H1 (cell line): Measurements from ENCODE around the gene FGF3. TPM values are rescaled to one million over a fixed set of nuclear protein-coding genes. Genes with fewer than 3 reads are reported as not detected.

ENCODE experiments used
- CTCF ChIA-PET: fragments of 300-600 bp; sonication (Branson Sonifier 250); formaldehyde crosslinking; loops from one replicate; lab custom pipeline; 2021; ENCODE audit not compliant: partially characterized antibody; lab: Charles Lee
- POLR2A ChIA-PET: fragments of 300-600 bp; sonication (Branson Sonifier 250); formaldehyde crosslinking; loops from one replicate; lab custom pipeline; 2021; ENCODE audit warnings: inconsistent platforms; ENCODE audit not compliant: partially characterized antibody; lab: Charles Lee
- DNase-seq, 2 experiments: peaks; one replicate each; pipeline versions ENCODE4 v3.0.0 to v3.0.0-alpha.2; 2010 to 2022; ENCODE audit warnings: low spot score in 2 of 2, low read depth in 1 of 2, mixed read lengths in 1 of 2
- FAIRE-seq: peaks from 2 replicates; lab custom pipeline; 2011; peaks lifted over from hg19 to GRCh38; lab: Jason Lieb, UNC
- H2AFZ ChIP-seq: 2 replicates; pipeline ENCODE4 v1.8.1; 2012; ENCODE audit warnings: low read length, inconsistent platforms
- H2AK5ac ChIP-seq: 2 replicates; pipeline ENCODE4 v1.6.1; 2013; ENCODE audit warnings: low read depth, low read length
- H2BK120ac ChIP-seq: replicated peaks from 2 replicates; pipeline ENCODE3; 2013; ENCODE audit warnings: low read depth, low read length, inconsistent platforms
- H2BK12ac ChIP-seq: 2 replicates; pipeline ENCODE4 v1.6.1; 2013; ENCODE audit warnings: low read depth, low read length
- H2BK15ac ChIP-seq: 2 replicates; pipeline ENCODE4 v1.6.1; 2013; ENCODE audit warnings: low read length
- H2BK20ac ChIP-seq: 2 replicates; pipeline ENCODE4 v1.6.1; 2013; ENCODE audit warnings: low read length
- H2BK5ac ChIP-seq: 2 replicates; pipeline ENCODE4 v1.6.1; 2013; ENCODE audit warnings: low read depth, low read length
- H3K14ac ChIP-seq: 2 replicates; pipeline ENCODE4 v1.6.1; 2013; ENCODE audit warnings: inconsistent platforms; ENCODE audit not compliant: insufficient read length
- H3K18ac ChIP-seq: 2 replicates; pipeline ENCODE4 v1.6.1; 2013; ENCODE audit warnings: low read length; ENCODE audit errors: extremely low read depth
- H3K23ac ChIP-seq: 2 replicates; pipeline ENCODE4 v1.6.1; 2013; ENCODE audit warnings: inconsistent platforms; ENCODE audit not compliant: insufficient read length
- H3K23me2 ChIP-seq: 2 replicates; pipeline ENCODE4 v1.6.1; 2013; ENCODE audit warnings: low read depth, low read length
- H3K27ac ChIP-seq: 2 replicates; pipeline ENCODE4 v1.6.1; 2011; ENCODE audit warnings: low read depth, low read length, inconsistent platforms
- H3K27me3 ChIP-seq, 4 experiments: replicated peaks in 1 of 4; 1 replicate in 1 of 4; 2 replicates in 3 of 4; pipeline versions ENCODE4 v1.6.1 to v1.8.1; 2011 to 2013; ENCODE audit warnings: low read length in 3 of 4, mild to moderate bottlenecking in 3 of 4, inconsistent platforms in 2 of 4, mixed read lengths in 2 of 4, moderate library complexity in 1 of 4; ENCODE audit not compliant: control insufficient read depth in 3 of 4, insufficient read depth in 3 of 4; ENCODE audit errors: extremely low read depth in 1 of 4
- H3K36me3 ChIP-seq, 4 experiments: 2 replicates each; pipeline versions ENCODE4 v1.6.1 to v1.8.1; 2011 to 2013; ENCODE audit warnings: mild to moderate bottlenecking in 4 of 4, low read length in 3 of 4, moderate library complexity in 2 of 4, control low read depth in 1 of 4, inconsistent platforms in 1 of 4; ENCODE audit not compliant: insufficient read depth in 4 of 4, control insufficient read depth in 2 of 4
- H3K4ac ChIP-seq: replicated peaks from 2 replicates; pipeline ENCODE3; 2013; ENCODE audit warnings: low read length, low read depth, mixed read lengths, inconsistent platforms; ENCODE audit not compliant: insufficient read length
- H3K4me1 ChIP-seq, 4 experiments: replicated peaks in 1 of 4; 1 replicate in 1 of 4; 2 replicates in 3 of 4; pipeline versions ENCODE4 v1.6.1 to v1.8.1; 2011 to 2013; ENCODE audit warnings: low read length in 3 of 4, inconsistent platforms in 2 of 4, mixed read lengths in 1 of 4; ENCODE audit not compliant: insufficient read depth in 4 of 4, control insufficient read depth in 3 of 4
- H3K4me2 ChIP-seq, 2 experiments: 2 replicates each; pipeline versions ENCODE4 v1.6.1 to v1.8.1; 2011 to 2013; ENCODE audit warnings: low read depth in 2 of 2, low read length in 2 of 2, control low read depth in 1 of 2, inconsistent platforms in 1 of 2, mild to moderate bottlenecking in 1 of 2; ENCODE audit not compliant: insufficient read depth in 1 of 2
- H3K4me3 ChIP-seq, 4 experiments: fragments of 200-600, 300-600 bp in 1 of 4; sonication (generic), shearing (Covaris generic), sonication (Bioruptor Twin) in 1 of 4; 2 replicates each; pipeline versions ENCODE4 v1.5.1 to v1.8.1; 2011 to 2016; ENCODE audit warnings: low read length in 4 of 4, low read depth in 3 of 4, control low read depth in 2 of 4, inconsistent platforms in 2 of 4, mild to moderate bottlenecking in 2 of 4, mixed read lengths in 1 of 4, moderate library complexity in 1 of 4; ENCODE audit not compliant: insufficient read depth in 2 of 4; ENCODE audit errors: extremely low read depth in 1 of 4
- H3K56ac ChIP-seq: replicated peaks from 2 replicates; pipeline ENCODE3; 2013; ENCODE audit warnings: low read depth, mild to moderate bottlenecking, mixed read lengths, low read length, inconsistent platforms; ENCODE audit not compliant: insufficient read length
- H3K79me1 ChIP-seq: 2 replicates; pipeline ENCODE4 v1.6.1; 2013; ENCODE audit warnings: low read depth, low read length, control low read depth
- H3K79me2 ChIP-seq, 2 experiments: 2 replicates each; pipeline versions ENCODE4 v1.6.1 to v1.8.1; 2012 to 2013; ENCODE audit warnings: low read length in 2 of 2, mild to moderate bottlenecking in 2 of 2, inconsistent platforms in 1 of 2; ENCODE audit not compliant: insufficient read depth in 2 of 2, control insufficient read depth in 1 of 2
- H3K9ac ChIP-seq, 4 experiments: replicated peaks in 1 of 4; 1 replicate in 1 of 4; 2 replicates in 3 of 4; pipeline versions ENCODE4 v1.6.1 to v1.8.1; 2011 to 2013; ENCODE audit warnings: low read depth in 3 of 4, low read length in 3 of 4, control low read depth in 2 of 4, mild to moderate bottlenecking in 2 of 4, moderate library complexity in 2 of 4, inconsistent platforms in 1 of 4; ENCODE audit errors: extremely low read depth in 1 of 4
- H3K9me3 ChIP-seq, 2 experiments: 2 replicates each; pipeline versions ENCODE4 v1.6.1 to v1.8.1; 2012 to 2013; ENCODE audit warnings: mild to moderate bottlenecking in 2 of 2, moderate library complexity in 2 of 2, control low read depth in 1 of 2, inconsistent platforms in 1 of 2, low read depth in 1 of 2, low read length in 1 of 2, mixed read lengths in 1 of 2; ENCODE audit not compliant: insufficient read depth in 2 of 2
- H4K20me1 ChIP-seq, 2 experiments: replicated peaks in 1 of 2; 2 replicates each; pipeline versions ENCODE3 to v1.8.1; 2011 to 2013; ENCODE audit warnings: inconsistent platforms in 2 of 2, low read length in 2 of 2, mild to moderate bottlenecking in 1 of 2; ENCODE audit not compliant: insufficient read depth in 2 of 2, control insufficient read depth in 1 of 2
- H4K5ac ChIP-seq: 2 replicates; pipeline ENCODE4 v1.6.1; 2013; ENCODE audit warnings: low read length, low read depth, mixed read lengths, inconsistent platforms; ENCODE audit not compliant: insufficient read length
- H4K8ac ChIP-seq: 2 replicates; pipeline ENCODE4 v1.8.0; 2013; ENCODE audit warnings: mild to moderate bottlenecking, moderate library complexity, low read length, inconsistent platforms; ENCODE audit not compliant: insufficient read depth; ENCODE audit errors: extremely low read depth
- H4K91ac ChIP-seq: replicated peaks from 2 replicates; pipeline ENCODE3; 2013; ENCODE audit warnings: low read length, mixed read lengths, inconsistent platforms; ENCODE audit not compliant: insufficient read length
- ASH2L ChIP-seq: fragments of 200-600, 300-600 bp; sonication (generic); IDR thresholded peaks from one replicate; pipeline ENCODE4 v1.7.1; 2017; ENCODE audit warnings: low read length
- CBX5 ChIP-seq: fragments of 300-800, 300-1000 bp; sonication (generic); IDR thresholded peaks from 2 replicates; pipeline ENCODE4 v1.7.1; 2016; ENCODE audit warnings: antibody characterized with exemption, low read length, low read depth
- CEBPB ChIP-seq: IDR thresholded peaks from 2 replicates; pipeline ENCODE4 v1.6.1; 2012; ENCODE audit warnings: low read depth, low read length
- EP300 ChIP-seq, 2 experiments: IDR thresholded peaks; 1 replicate in 1 of 2; 2 replicates in 1 of 2; pipeline ENCODE4 v1.6.1; 2011 to 2012; ENCODE audit warnings: low read depth in 2 of 2, low read length in 2 of 2, mild to moderate bottlenecking in 2 of 2, borderline replicate concordance in 1 of 2, inconsistent platforms in 1 of 2, moderate library complexity in 1 of 2
- KDM1A ChIP-seq: fragments of 200-600, 300-600 bp; sonication (generic); IDR thresholded peaks from 2 replicates; pipeline ENCODE4 v1.7.1; 2016; ENCODE audit warnings: mild to moderate bottlenecking, low read length, borderline replicate concordance
- NANOG ChIP-seq: IDR thresholded peaks from 2 replicates; pipeline ENCODE4 v1.6.1; 2011; ENCODE audit warnings: low read length, low read depth, mild to moderate bottlenecking, inconsistent platforms; ENCODE audit not compliant: insufficient read depth, poor library complexity, severe bottlenecking
- NRF1 ChIP-seq: IDR thresholded peaks from 2 replicates; pipeline ENCODE4 v1.6.1; 2011; ENCODE audit warnings: mild to moderate bottlenecking, low read depth, low read length, improper control_type of control experiment
- SP1 ChIP-seq: IDR thresholded peaks from 2 replicates; pipeline ENCODE4 v1.6.1; 2011; ENCODE audit warnings: low read depth, low read length
- SP4 ChIP-seq: IDR thresholded peaks from 2 replicates; pipeline ENCODE4 v1.6.1; 2012; ENCODE audit warnings: low read length, inconsistent platforms
- SRF ChIP-seq: IDR thresholded peaks from 2 replicates; pipeline ENCODE4 v1.6.1; 2011; ENCODE audit warnings: mild to moderate bottlenecking, low read depth, low read length, moderate library complexity
- TAF7 ChIP-seq: optimal IDR thresholded peaks from 2 replicates; pipeline ENCODE3; 2011; ENCODE audit warnings: low read depth, mild to moderate bottlenecking, inconsistent platforms, low read length, moderate library complexity, borderline replicate concordance
- TCF12 ChIP-seq: IDR thresholded peaks from 2 replicates; pipeline ENCODE4 v1.6.1; 2011; ENCODE audit warnings: low read depth, mild to moderate bottlenecking, low read length
- WGBS, 2 experiments: shearing (Covaris generic) in 1 of 2; methylation state at CpG; one replicate each; pipeline versions ENCODE4 v1.1.6 to v1.1.7; 2013 to 2015; ENCODE audit warnings: low lambda C conversion rate in 2 of 2, mixed read lengths in 2 of 2, inconsistent platforms in 1 of 2, low coverage in 1 of 2, missing lambda C conversion rate in 1 of 2; ENCODE audit not compliant: insufficient replicate concordance in 2 of 2, insufficient coverage in 1 of 2, insufficient read length in 1 of 2; ENCODE audit errors: extremely low coverage in 1 of 2, missing lambda C conversion rate in 1 of 2; 5-methylcytosine and 5-hydroxymethylcytosine counted together
- polyA plus RNA-seq, 7 experiments: library from polyadenylated mRNA; depleted of rRNA in 3 of 7; stranded (reverse) in 5 of 7; unstranded in 2 of 7; fragments of >200 nt in 5 of 7; fragments of 200-250 nt in 2 of 7; gene quantifications; 1 replicate in 5 of 7; 2 replicates in 1 of 7; 4 replicates in 1 of 7; pipeline versions ENCODE4 v1.2.1 to v1.2.3, GENCODE V29; 2011 to 2013; ENCODE audit warnings: missing spikeins in 2 of 7, mixed read lengths in 2 of 7
- total RNA-seq: library from RNA; stranded (reverse); fragmentation: NEBNext Ultra II Directional; extraction: Animal tissue kit (Norgen Biotek cat#: 25700); gene quantifications from 2 replicates; pipeline ENCODE4 v1.2.1, GENCODE V29; 2021
- TF ChIP-seq, protein P1 (sequence below): IDR thresholded peaks from 2 replicates; pipeline ENCODE4 v1.6.1; 2012; ENCODE audit warnings: inconsistent platforms

Gene FGF3
- total and polyA plus RNA-seq, 2 of the 8 experiments (the other 6 are each of a cell fraction or from before 2014, with no cell fraction given): not detected

DNA sequence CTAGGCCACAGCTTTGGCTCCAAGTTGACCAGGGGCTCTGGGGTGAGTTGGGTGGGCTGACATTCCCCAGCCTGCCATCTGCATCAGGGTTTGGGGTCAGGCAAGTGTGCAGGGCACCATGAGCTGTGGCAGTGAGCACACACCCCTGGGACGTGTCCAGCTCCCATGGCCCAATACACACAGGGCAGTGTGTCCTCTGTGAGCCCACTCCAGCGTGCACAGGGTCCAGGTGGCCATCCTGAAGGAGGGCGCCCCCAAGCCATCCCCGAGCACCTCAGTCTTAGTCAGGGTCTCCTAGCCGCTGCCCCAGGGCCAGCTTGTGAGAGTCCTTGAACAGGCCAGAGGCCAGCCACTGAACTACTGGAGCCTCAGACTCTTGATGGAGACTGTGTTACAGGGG, 1.2 kb upstream of the FGF3 start:
- no peaks in the 10 kb centered on the region; the same call in 1 of the 2 replicates for H3K79me1 ChIP-seq
- no peak overlapping the region for H3K9ac ChIP-seq
- no peak overlapping the region for H2AFZ ChIP-seq
- H3K36me3 ChIP-seq: peaks cover 0 to 4% (median 0%) of the 10 kb centered on the region in 4 experiments; a peak in 1 of 8 replicates
- no peak overlapping the region; a peak in 1 of 4 replicates for H3K4me2 ChIP-seq
- peaks cover 0 to 16% (median 9%) of the 10 kb centered on the region in 4 experiments; a peak in 6 of 7 replicates for H3K4me1 ChIP-seq
- H2AK5ac ChIP-seq: no peak overlapping the region
- no peak overlapping the region for H3K23ac ChIP-seq
- H3K27ac ChIP-seq: no peak overlapping the region
- H2BK120ac ChIP-seq: no peak overlapping the region
- peaks cover 13% of the 10 kb centered on the region; the same call in 1 of the 2 replicates for H3K23me2 ChIP-seq
- no peak overlapping the region for H3K4ac ChIP-seq
- peaks cover 54 to 74% (median 68%) of the 10 kb centered on the region in 4 experiments for H3K27me3 ChIP-seq
- DNase-seq (no peak), FAIRE-seq (no peak)
- H4K91ac ChIP-seq: no peak overlapping the region
- H4K20me1 ChIP-seq: peaks cover 0 to 2% of the 10 kb centered on the region in 2 experiments
- H2BK5ac ChIP-seq: no peak overlapping the region
- no peak overlapping the region; the same call in 1 of the 2 replicates for H4K8ac ChIP-seq
- no peak overlapping the region for H3K14ac ChIP-seq
- CTCF ChIA-PET: interaction anchor here (0.7 to 1.9 kb wide), 13 partner anchors 9 to 101 kb away, joined by 3 to 6 read pairs (median 3); no protein-coding TSS in a partner anchor
- 96% methylated on average over 5 of the region's 5 CpGs; no CpG with 5 or more reads in 1 of the 2 experiments for WGBS, 2 experiments
- H3K4me3 ChIP-seq: no peak overlapping the region
- H2BK15ac ChIP-seq: peak overlapping the region; percentile 72; the same call in 1 of the 2 replicates
- 0 out of 2 replicates have a peak overlapping the region, but pooled peaks have one; percentile 17 for H2BK12ac ChIP-seq
- no peaks in the 10 kb centered on the region for H3K79me2 ChIP-seq
- H2BK20ac ChIP-seq: 0 out of 2 replicates have a peak overlapping the region, but pooled peaks have one; percentile 18
- no peak overlapping the region for H3K56ac ChIP-seq
- H3K18ac ChIP-seq: no peak overlapping the region
- H3K9me3 ChIP-seq: no peaks in the 10 kb centered on the region
- no peak overlapping the region for H4K5ac ChIP-seq
- POLR2A ChIA-PET: interaction anchor here (0.6 to 0.7 kb wide), 2 partner anchors 9 to 61 kb away, joined by 3 to 4 read pairs; no protein-coding TSS in a partner anchor
- no peak for TF ChIP-seq SP4
- no peak for TF ChIP-seq CBX5
- no peak for TF ChIP-seq TAF7
- no peak for TF ChIP-seq EP300 (IDR thresholded peaks at IDR 0.05; ENCODE audit: borderline replicate concordance in 1 of 2, low read depth in 2 of 2, low read length in 2 of 2)
- no peak for TF ChIP-seq SRF
- no peak for TF ChIP-seq TCF12
- TF ChIP-seq, protein P1, sequence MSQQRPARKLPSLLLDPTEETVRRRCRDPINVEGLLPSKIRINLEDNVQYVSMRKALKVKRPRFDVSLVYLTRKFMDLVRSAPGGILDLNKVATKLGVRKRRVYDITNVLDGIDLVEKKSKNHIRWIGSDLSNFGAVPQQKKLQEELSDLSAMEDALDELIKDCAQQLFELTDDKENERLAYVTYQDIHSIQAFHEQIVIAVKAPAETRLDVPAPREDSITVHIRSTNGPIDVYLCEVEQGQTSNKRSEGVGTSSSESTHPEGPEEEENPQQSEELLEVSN: no peak
- no peak for TF ChIP-seq CEBPB
- no peak for TF ChIP-seq KDM1A
- TF ChIP-seq SP1: no peak
- TF ChIP-seq NANOG: no peak
- TF ChIP-seq ASH2L: no peak
- TF ChIP-seq NRF1: no peak
